Measurements from ENCODE around the gene HOXB5. TPM values are rescaled to one million over a fixed set of nuclear protein-coding genes. Genes with fewer than 3 reads are reported as not detected.
A peak's percentile ranks its signal among the peaks of the same experiment; 100 is the strongest.

The HOXB5 gene
- total and polyA plus RNA-seq, 10 of the 15 experiments (the other 5 are each of a cell fraction or from before 2014, with no cell fraction given), result not detected

GRCh38 chr17:48610282-48611211 is 17.0 kb upstream of the HOXB5 start, which contains the start of gene HOXB7 (continued):
- 0 out of 2 replicates have a peak, but pooled peaks have one; percentile 23 for TF ChIP-seq MTA3 (IDR thresholded peaks at IDR 0.05; ENCODE audit: borderline replicate concordance, low read length)
- TF ChIP-seq SMAD5 (IDR thresholded peaks at IDR 0.05; ENCODE audit: low read depth), result no peak
- 0 out of 4 replicates have a peak, but pooled peaks of 1 of the 2 experiments have one; percentile 5 for TF ChIP-seq SRF (IDR thresholded peaks at IDR 0.05; ENCODE audit: low read depth in 2 of 2, low read length in 2 of 2)
- no peak for TF ChIP-seq BRCA1 (IDR thresholded peaks at IDR 0.05; ENCODE audit: low read depth, low read length)
- TF ChIP-seq RB1 (IDR thresholded peaks at IDR 0.05; ENCODE audit: borderline replicate concordance), result no peak; the same call in 1 of the 2 replicates
- TF ChIP-seq, protein P1, sequence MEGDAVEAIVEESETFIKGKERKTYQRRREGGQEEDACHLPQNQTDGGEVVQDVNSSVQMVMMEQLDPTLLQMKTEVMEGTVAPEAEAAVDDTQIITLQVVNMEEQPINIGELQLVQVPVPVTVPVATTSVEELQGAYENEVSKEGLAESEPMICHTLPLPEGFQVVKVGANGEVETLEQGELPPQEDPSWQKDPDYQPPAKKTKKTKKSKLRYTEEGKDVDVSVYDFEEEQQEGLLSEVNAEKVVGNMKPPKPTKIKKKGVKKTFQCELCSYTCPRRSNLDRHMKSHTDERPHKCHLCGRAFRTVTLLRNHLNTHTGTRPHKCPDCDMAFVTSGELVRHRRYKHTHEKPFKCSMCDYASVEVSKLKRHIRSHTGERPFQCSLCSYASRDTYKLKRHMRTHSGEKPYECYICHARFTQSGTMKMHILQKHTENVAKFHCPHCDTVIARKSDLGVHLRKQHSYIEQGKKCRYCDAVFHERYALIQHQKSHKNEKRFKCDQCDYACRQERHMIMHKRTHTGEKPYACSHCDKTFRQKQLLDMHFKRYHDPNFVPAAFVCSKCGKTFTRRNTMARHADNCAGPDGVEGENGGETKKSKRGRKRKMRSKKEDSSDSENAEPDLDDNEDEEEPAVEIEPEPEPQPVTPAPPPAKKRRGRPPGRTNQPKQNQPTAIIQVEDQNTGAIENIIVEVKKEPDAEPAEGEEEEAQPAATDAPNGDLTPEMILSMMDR (IDR thresholded peaks at IDR 0.05 in 2 of 3, conservative IDR thresholded peaks at IDR 0.05 in 1 of 3; ENCODE audit: control insufficient read depth in 2 of 3, extremely low read depth in 1 of 3, insufficient read depth in 1 of 3, low read depth in 3 of 3, low read length in 3 of 3), result no peak
- TF ChIP-seq NR2C1 (IDR thresholded peaks at IDR 0.05), result no peak
- no peak for TF ChIP-seq FOXM1 (IDR thresholded peaks at IDR 0.05; ENCODE audit: low read depth, low read length)
- TF ChIP-seq POU2F2 (IDR thresholded peaks at IDR 0.05; ENCODE audit: borderline replicate concordance, low read depth, low read length), result no peak
- TF ChIP-seq SREBF1 (IDR thresholded peaks at IDR 0.05; ENCODE audit: low read length), result no peak
- TF ChIP-seq SMAD1 (IDR thresholded peaks at IDR 0.05; ENCODE audit: low read depth, partially characterized antibody), result no peak
- TF ChIP-seq PML (IDR thresholded peaks at IDR 0.05; ENCODE audit: low read length), result no peak
- TF ChIP-seq HCFC1 (IDR thresholded peaks at IDR 0.05; ENCODE audit: low read length), result no peak
- TF ChIP-seq HDAC2 (IDR thresholded peaks at IDR 0.05), result no peak
- TF ChIP-seq RFX5 (IDR thresholded peaks at IDR 0.05; ENCODE audit: low read depth, low read length), result no peak
- no peak for TF ChIP-seq CHD4 (IDR thresholded peaks at IDR 0.05)
- TF ChIP-seq BCL11A (IDR thresholded peaks at IDR 0.05; ENCODE audit: low read depth, low read length), result no peak
- TF ChIP-seq SMC3 (IDR thresholded peaks at IDR 0.05; ENCODE audit: borderline replicate concordance, low read length), result no peak
- TF ChIP-seq, protein P2, sequence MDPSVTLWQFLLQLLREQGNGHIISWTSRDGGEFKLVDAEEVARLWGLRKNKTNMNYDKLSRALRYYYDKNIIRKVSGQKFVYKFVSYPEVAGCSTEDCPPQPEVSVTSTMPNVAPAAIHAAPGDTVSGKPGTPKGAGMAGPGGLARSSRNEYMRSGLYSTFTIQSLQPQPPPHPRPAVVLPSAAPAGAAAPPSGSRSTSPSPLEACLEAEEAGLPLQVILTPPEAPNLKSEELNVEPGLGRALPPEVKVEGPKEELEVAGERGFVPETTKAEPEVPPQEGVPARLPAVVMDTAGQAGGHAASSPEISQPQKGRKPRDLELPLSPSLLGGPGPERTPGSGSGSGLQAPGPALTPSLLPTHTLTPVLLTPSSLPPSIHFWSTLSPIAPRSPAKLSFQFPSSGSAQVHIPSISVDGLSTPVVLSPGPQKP (IDR thresholded peaks at IDR 0.05; ENCODE audit: low read depth, low read length), result no peak
- TF ChIP-seq, protein P3, sequence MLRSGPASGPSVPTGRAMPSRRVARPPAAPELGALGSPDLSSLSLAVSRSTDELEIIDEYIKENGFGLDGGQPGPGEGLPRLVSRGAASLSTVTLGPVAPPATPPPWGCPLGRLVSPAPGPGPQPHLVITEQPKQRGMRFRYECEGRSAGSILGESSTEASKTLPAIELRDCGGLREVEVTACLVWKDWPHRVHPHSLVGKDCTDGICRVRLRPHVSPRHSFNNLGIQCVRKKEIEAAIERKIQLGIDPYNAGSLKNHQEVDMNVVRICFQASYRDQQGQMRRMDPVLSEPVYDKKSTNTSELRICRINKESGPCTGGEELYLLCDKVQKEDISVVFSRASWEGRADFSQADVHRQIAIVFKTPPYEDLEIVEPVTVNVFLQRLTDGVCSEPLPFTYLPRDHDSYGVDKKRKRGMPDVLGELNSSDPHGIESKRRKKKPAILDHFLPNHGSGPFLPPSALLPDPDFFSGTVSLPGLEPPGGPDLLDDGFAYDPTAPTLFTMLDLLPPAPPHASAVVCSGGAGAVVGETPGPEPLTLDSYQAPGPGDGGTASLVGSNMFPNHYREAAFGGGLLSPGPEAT (IDR thresholded peaks at IDR 0.05; ENCODE audit: low read depth), result peak; percentile 63
- peak; percentile 83 for TF ChIP-seq GATAD2B (conservative IDR thresholded peaks at IDR 0.05; ENCODE audit: low read depth)
- TF ChIP-seq, protein P4, sequence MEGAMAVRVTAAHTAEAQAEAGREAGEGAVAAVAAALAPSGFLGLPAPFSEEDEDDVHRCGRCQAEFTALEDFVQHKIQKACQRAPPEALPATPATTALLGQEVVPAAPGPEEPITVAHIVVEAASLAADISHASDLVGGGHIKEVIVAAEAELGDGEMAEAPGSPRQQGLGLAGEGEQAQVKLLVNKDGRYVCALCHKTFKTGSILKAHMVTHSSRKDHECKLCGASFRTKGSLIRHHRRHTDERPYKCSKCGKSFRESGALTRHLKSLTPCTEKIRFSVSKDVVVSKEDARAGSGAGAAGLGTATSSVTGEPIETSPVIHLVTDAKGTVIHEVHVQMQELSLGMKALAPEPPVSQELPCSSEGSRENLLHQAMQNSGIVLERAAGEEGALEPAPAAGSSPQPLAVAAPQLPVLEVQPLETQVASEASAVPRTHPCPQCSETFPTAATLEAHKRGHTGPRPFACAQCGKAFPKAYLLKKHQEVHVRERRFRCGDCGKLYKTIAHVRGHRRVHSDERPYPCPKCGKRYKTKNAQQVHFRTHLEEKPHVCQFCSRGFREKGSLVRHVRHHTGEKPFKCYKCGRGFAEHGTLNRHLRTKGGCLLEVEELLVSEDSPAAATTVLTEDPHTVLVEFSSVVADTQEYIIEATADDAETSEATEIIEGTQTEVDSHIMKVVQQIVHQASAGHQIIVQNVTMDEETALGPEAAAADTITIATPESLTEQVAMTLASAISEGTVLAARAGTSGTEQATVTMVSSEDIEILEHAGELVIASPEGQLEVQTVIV (IDR thresholded peaks at IDR 0.05; ENCODE audit: borderline replicate concordance, partially characterized antibody), result no peak
- TF ChIP-seq PKNOX1 (IDR thresholded peaks at IDR 0.05), result no peak

Data from GM12878 (cell line).